GM18526 (cell line): Measurements from ENCODE around the gene CDC42BPA.

Source experiments
- POLR2A ChIP-seq: IDR thresholded peaks from 3 replicates; pipeline ENCODE4 v1.6.1; 2011; ENCODE audit not compliant: insufficient read length; ENCODE audit errors: extremely low read depth

CDC42BPA gene

GRCh38 chr1:226962421-226963391, 355.6 kb downstream of the CDC42BPA start:
- no peak for TF ChIP-seq POLR2A

GRCh38 chr1:226960944-226961765, 357.1 kb downstream of the CDC42BPA start:
- TF ChIP-seq POLR2A = no peak

- TF ChIP-seq POLR2A = no peak
Observed at GRCh38 chr1:226960256-226960655, 358.0 kb downstream of the CDC42BPA start.

- no peak for TF ChIP-seq POLR2A
Observed at GRCh38 chr1:226958300-226958699, 360.0 kb downstream of the CDC42BPA start.

GRCh38 chr1:226957714-226958113, 360.6 kb downstream of the CDC42BPA start:
- no peak for TF ChIP-seq POLR2A

GRCh38 chr1:226956942-226957713, 361.2 kb downstream of the CDC42BPA start:
- no peak for TF ChIP-seq POLR2A

GRCh38 chr1:226954777-226955176, 363.5 kb downstream of the CDC42BPA start:
- TF ChIP-seq POLR2A = no peak

GRCh38 chr1:226954337-226954736, 364.0 kb downstream of the CDC42BPA start:
- no peak for TF ChIP-seq POLR2A

- no peak for TF ChIP-seq POLR2A
Observed at GRCh38 chr1:226953175-226953800, 365.0 kb downstream of the CDC42BPA start.

- TF ChIP-seq POLR2A = no peak
Observed at GRCh38 chr1:226952118-226952441, 366.2 kb downstream of the CDC42BPA start.

- TF ChIP-seq POLR2A = no peak
Observed at GRCh38 chr1:226951286-226952117, 366.8 kb downstream of the CDC42BPA start.

- no peak for TF ChIP-seq POLR2A
Observed at GRCh38 chr1:226950871-226951270, 367.4 kb downstream of the CDC42BPA start.

GRCh38 chr1:226950316-226950715, 368.0 kb downstream of the CDC42BPA start:
- no peak for TF ChIP-seq POLR2A

- TF ChIP-seq POLR2A = no peak
Observed at GRCh38 chr1:226949401-226949800, 368.9 kb downstream of the CDC42BPA start.

- no peak for TF ChIP-seq POLR2A
Observed at GRCh38 chr1:226948996-226949395, 369.3 kb downstream of the CDC42BPA start.
